SK-N-SH (cell line): Measurements from ENCODE around the gene ZFAND6. TPM values are rescaled to one million over a fixed set of nuclear protein-coding genes. Genes with fewer than 3 reads are reported as not detected.

Experiments used
- CTCF ChIA-PET: fragments of 300-600, 350-600 bp; formaldehyde crosslinking; extraction: SDS; loops from one replicate; lab custom pipeline; 2021; lab: Yijun Ruan, JAX
- POLR2A ChIA-PET: fragments of 350-600 bp; sonication (Branson Sonifier 250); formaldehyde crosslinking; extraction: SDS; loops from one replicate; lab custom pipeline; 2020; ENCODE audit warnings: antibody characterized with exemption, inconsistent platforms; lab: Yijun Ruan, JAX
- DNase-seq: peaks from one replicate; pipeline ENCODE4 v3.0.0; 2012
- H2AFZ ChIP-seq: fragments of 200-600 bp; sonication (generic); 2 replicates; pipeline ENCODE4 v1.8.1; 2016; ENCODE audit warnings: antibody characterized with exemption, mild to moderate bottlenecking, low read depth
- H3F3A ChIP-seq: fragments of 200-600 bp; sonication (generic); replicated peaks from 2 replicates; pipeline ENCODE3; 2016; ENCODE audit warnings: antibody characterized with exemption, mild to moderate bottlenecking; ENCODE audit not compliant: insufficient read depth
- H3K27ac ChIP-seq, 2 experiments: fragments of 200-500 bp in 1 of 2; fragments of 200-600 bp in 1 of 2; sonication (Bioruptor generic) in 1 of 2; sonication (generic), shearing (Covaris generic) in 1 of 2; 2 replicates each; pipeline versions ENCODE4 v1.5.1 to v1.6.1; 2014 to 2016; ENCODE audit warnings: low read depth in 2 of 2, inconsistent platforms in 1 of 2, low read length in 1 of 2, mild to moderate bottlenecking in 1 of 2, mixed read lengths in 1 of 2
- H3K27me3 ChIP-seq: fragments of 200-600 bp; sonication (generic), shearing (Covaris generic); 2 replicates; pipeline ENCODE4 v1.6.1; 2016; ENCODE audit warnings: mixed run types; ENCODE audit not compliant: insufficient read depth
- H3K36me3 ChIP-seq, 2 experiments: fragments of 200-500 bp in 1 of 2; fragments of 200-600 bp in 1 of 2; sonication (Bioruptor generic) in 1 of 2; sonication (generic) in 1 of 2; replicated peaks in 1 of 2; 2 replicates each; pipeline versions ENCODE3 to v1.5.1; 2014 to 2016; ENCODE audit warnings: low read length in 1 of 2, mild to moderate bottlenecking in 1 of 2; ENCODE audit not compliant: insufficient read depth in 2 of 2, control insufficient read depth in 1 of 2
- H3K4me1 ChIP-seq, 2 experiments: fragments of 200-500 bp in 1 of 2; fragments of 200-600 bp in 1 of 2; sonication (Bioruptor generic) in 1 of 2; sonication (generic), shearing (Covaris generic) in 1 of 2; 2 replicates each; pipeline versions ENCODE4 v1.5.1 to v1.6.1; 2014 to 2016; ENCODE audit warnings: low read depth in 1 of 2, low read length in 1 of 2, mixed run types in 1 of 2; ENCODE audit not compliant: insufficient read depth in 2 of 2, control insufficient read depth in 1 of 2
- H3K4me2 ChIP-seq: fragments of 200-600 bp; sonication (generic), shearing (Covaris generic); 2 replicates; pipeline ENCODE4 v1.6.1; 2017; ENCODE audit warnings: mixed run types
- H3K4me3 ChIP-seq, 2 experiments: fragments of 200-500 bp in 1 of 2; fragments of 200-600 bp in 1 of 2; sonication (Bioruptor generic) in 1 of 2; sonication (generic), shearing (Covaris generic) in 1 of 2; 2 replicates each; pipeline versions ENCODE4 v1.5.1 to v1.8.1; 2014 to 2016; ENCODE audit warnings: low read depth in 2 of 2, inconsistent platforms in 1 of 2, low read length in 1 of 2, mild to moderate bottlenecking in 1 of 2, mixed read lengths in 1 of 2, moderate library complexity in 1 of 2
- H3K79me2 ChIP-seq: fragments of 200-600 bp; sonication (generic); 2 replicates; pipeline ENCODE4 v1.8.1; 2017; ENCODE audit warnings: mild to moderate bottlenecking; ENCODE audit not compliant: insufficient read depth
- H3K9ac ChIP-seq: fragments of 200-600 bp; sonication (generic); 2 replicates; pipeline ENCODE4 v1.6.1; 2017; ENCODE audit warnings: mixed run types
- H3K9me2 ChIP-seq: fragments of 200-600 bp; sonication (generic); 2 replicates; pipeline ENCODE4 v1.6.1; 2017; ENCODE audit warnings: mixed run types
- H3K9me3 ChIP-seq: fragments of 200-600 bp; sonication (generic); 2 replicates; pipeline ENCODE4 v1.6.1; 2017; ENCODE audit warnings: mixed run types, mild to moderate bottlenecking, moderate library complexity
- H4K20me1 ChIP-seq: fragments of 200-600 bp; sonication (generic); 2 replicates; pipeline ENCODE4 v1.6.1; 2017; ENCODE audit warnings: mild to moderate bottlenecking, mixed run types; ENCODE audit not compliant: insufficient read depth
- CHD2 ChIP-seq: fragments of 150-350 bp; IDR thresholded peaks from 2 replicates; pipeline ENCODE4 v1.6.1; 2018; ENCODE audit warnings: low read length; ENCODE audit not compliant: partially characterized antibody
- CTCF ChIP-seq: fragments of 200-600 bp; sonication (generic); IDR thresholded peaks from 2 replicates; pipeline ENCODE4 v1.6.1; 2017; ENCODE audit warnings: antibody characterized with exemption, mild to moderate bottlenecking, moderate library complexity
- ELF1 ChIP-seq: IDR thresholded peaks from 2 replicates; pipeline ENCODE4 v1.4.0; 2012
- MXI1 ChIP-seq: IDR thresholded peaks from 2 replicates; pipeline ENCODE4 v1.6.1; 2012; ENCODE audit warnings: mild to moderate bottlenecking, low read depth, low read length, improper control_type of control experiment
- NRF1 ChIP-seq: IDR thresholded peaks from 2 replicates; pipeline ENCODE4 v1.6.1; 2012; ENCODE audit warnings: low read depth, mild to moderate bottlenecking, low read length
- POLR2AphosphoS5 ChIP-seq: IDR thresholded peaks from 2 replicates; pipeline ENCODE4 v1.6.1; 2012; ENCODE audit warnings: low read depth, low read length
- RFX5 ChIP-seq: IDR thresholded peaks from 2 replicates; pipeline ENCODE4 v1.6.1; 2012; ENCODE audit warnings: mild to moderate bottlenecking, improper control_type of control experiment, low read length
- SIN3A ChIP-seq: IDR thresholded peaks from 2 replicates; pipeline ENCODE4 v1.6.1; 2012; ENCODE audit warnings: low read depth, mild to moderate bottlenecking, low read length, moderate library complexity, borderline replicate concordance
- TAF1 ChIP-seq: IDR thresholded peaks from 2 replicates; pipeline ENCODE4 v1.6.1; 2012; ENCODE audit warnings: low read depth, mild to moderate bottlenecking, low read length, moderate library complexity, borderline replicate concordance
- TEAD4 ChIP-seq: IDR thresholded peaks from 2 replicates; pipeline ENCODE4 v1.4.0; 2012; ENCODE audit warnings: mild to moderate bottlenecking, borderline replicate concordance; ENCODE audit not compliant: insufficient read depth
- WGBS: methylation state at CpG from one replicate; pipeline ENCODE4 v1.1.6; 2017; ENCODE audit warnings: low lambda C conversion rate; 5-methylcytosine and 5-hydroxymethylcytosine counted together
- polyA plus RNA-seq, 3 experiments: library from polyadenylated mRNA; depleted of rRNA; stranded (reverse); fragments of >200 nt; gene quantifications; 2 replicates each; pipeline ENCODE4 v1.2.3, GENCODE V29; 2012
- TF ChIP-seq, protein P1 (sequence below): fragments of 150-350 bp; IDR thresholded peaks from 2 replicates; pipeline ENCODE4 v1.6.1; 2016; ENCODE audit warnings: mild to moderate bottlenecking, low read depth, low read length
- TF ChIP-seq, protein P2 (sequence below): IDR thresholded peaks from 2 replicates; pipeline ENCODE4 v1.4.0; 2012; ENCODE audit warnings: low read depth

Gene ZFAND6
- 90.1 and 114 TPM in 2 replicates for polyA plus RNA-seq (2012; rRNA removed)
- polyA plus RNA-seq (2012; cell fraction: cytosol; rRNA removed): 102 and 118 TPM in 2 replicates
- 25.1 and 65.9 TPM in 2 replicates for polyA plus RNA-seq (2012; cell fraction: nucleus; rRNA removed)

- ChIA-PET POLR2A (no interaction called here), CTCF (interaction anchor here (1.5 kb wide), 2 partner anchors 9 to 114 kb away, joined by 3 to 4 read pairs; no protein-coding TSS in a partner anchor)
- peak within 1 kb of the TSS; percentile 93 for H3K4me2 ChIP-seq
- peak; percentile 97 for DNase-seq
- H3K4me1 ChIP-seq: peaks cover 0 to 7% of the 10 kb centered on the region in 2 experiments; a peak in 2 of 4 replicates
- TF ChIP-seq NRF1 (peak; percentile 48), MXI1 (peak; percentile 70; the same call in 1 of the 2 replicates), CTCF (0 out of 2 replicates have a peak, but pooled peaks have one; percentile 5), TAF1 (peak; percentile 53; the same call in 1 of the 2 replicates), TEAD4 (no peak), RFX5 (peak; percentile 92), ELF1 (no peak), POLR2AphosphoS5 (peak; percentile 82), SIN3A (0 out of 2 replicates have a peak, but pooled peaks have one; percentile 13), CHD2 (no peak)
- TF ChIP-seq, protein P1, sequence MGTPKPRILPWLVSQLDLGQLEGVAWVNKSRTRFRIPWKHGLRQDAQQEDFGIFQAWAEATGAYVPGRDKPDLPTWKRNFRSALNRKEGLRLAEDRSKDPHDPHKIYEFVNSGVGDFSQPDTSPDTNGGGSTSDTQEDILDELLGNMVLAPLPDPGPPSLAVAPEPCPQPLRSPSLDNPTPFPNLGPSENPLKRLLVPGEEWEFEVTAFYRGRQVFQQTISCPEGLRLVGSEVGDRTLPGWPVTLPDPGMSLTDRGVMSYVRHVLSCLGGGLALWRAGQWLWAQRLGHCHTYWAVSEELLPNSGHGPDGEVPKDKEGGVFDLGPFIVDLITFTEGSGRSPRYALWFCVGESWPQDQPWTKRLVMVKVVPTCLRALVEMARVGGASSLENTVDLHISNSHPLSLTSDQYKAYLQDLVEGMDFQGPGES: no peak
- TF ChIP-seq, protein P2, sequence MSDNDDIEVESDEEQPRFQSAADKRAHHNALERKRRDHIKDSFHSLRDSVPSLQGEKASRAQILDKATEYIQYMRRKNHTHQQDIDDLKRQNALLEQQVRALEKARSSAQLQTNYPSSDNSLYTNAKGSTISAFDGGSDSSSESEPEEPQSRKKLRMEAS: peak; percentile 21; the same call in 1 of the 2 replicates
- H3K4me3 ChIP-seq: peak within 1 kb of the TSS; percentile 81 to 92
- H3K9me2 ChIP-seq: no peaks in the 10 kb centered on the region
- peak within 1 kb of the TSS; percentile 99 for H2AFZ ChIP-seq
- H3K27ac ChIP-seq: peak within 1 kb of the TSS; percentile 69 to 78
- H3K9me3 ChIP-seq: no peaks in the 10 kb centered on the region
- no peaks in the 10 kb centered on the region for H3K36me3 ChIP-seq
- H3F3A ChIP-seq: peaks cover 4% of the 10 kb centered on the region
- H3K27me3 ChIP-seq: no peaks in the 10 kb centered on the region
- WGBS: 4% methylated on average over 44 of the region's 74 CpGs
- H3K9ac ChIP-seq: peak within 1 kb of the TSS; percentile 77
- H3K79me2 ChIP-seq: peaks cover 43% of the 10 kb centered on the region
- H4K20me1 ChIP-seq: peaks cover 28% of the 10 kb centered on the region
Observed at GRCh38 chr15:80058851-80059785, at the start of gene ZFAND6. TSS of gene ZFAND6 (plus strand) at chr15:80059676. CDS start at chr15:80120345, 60,669 bp downstream.
